Measurements from ENCODE around the gene RAB44.

The RAB44 gene

DNA sequence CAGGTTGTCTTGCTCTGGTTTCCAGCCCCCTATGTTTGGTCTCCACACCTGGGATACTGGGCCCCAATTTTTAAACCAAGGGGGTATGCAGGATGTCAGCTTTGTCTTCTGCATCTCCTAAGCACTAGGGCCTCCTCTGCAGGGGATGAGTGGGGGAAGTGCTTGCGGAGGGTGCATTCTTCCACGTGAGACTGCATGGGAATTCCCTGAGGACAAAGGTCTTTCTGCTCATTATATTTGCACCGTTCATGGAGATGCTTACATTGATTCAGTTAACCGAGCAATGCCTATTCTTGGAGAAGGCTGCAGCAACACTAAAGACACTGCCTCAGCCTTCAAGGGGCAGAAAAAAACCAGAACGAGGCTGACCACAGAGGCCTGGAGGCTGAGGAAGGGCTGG, 45.4 kb downstream of the RAB44 start:
- H3K4me3 ChIP-seq (ENCODE audit: low read length), result peak overlapping the region; percentile 44
- H3K27me3 ChIP-seq (ENCODE audit: control insufficient read depth, insufficient read depth, low read length), result no peaks in the 10 kb centered on the region
- H3K4me1 ChIP-seq (ENCODE audit: control insufficient read depth, insufficient read depth, low read length), result peaks cover 41% of the 10 kb centered on the region
- peak overlapping the region; percentile 42 for H3K9ac ChIP-seq (ENCODE audit: low read length)
- no peaks in the 10 kb centered on the region for H3K36me3 ChIP-seq (ENCODE audit: control insufficient read depth, insufficient read depth, low read length)
- H3K9me3 ChIP-seq (ENCODE audit: control insufficient read depth, low read length), result no peaks in the 10 kb centered on the region

DNA sequence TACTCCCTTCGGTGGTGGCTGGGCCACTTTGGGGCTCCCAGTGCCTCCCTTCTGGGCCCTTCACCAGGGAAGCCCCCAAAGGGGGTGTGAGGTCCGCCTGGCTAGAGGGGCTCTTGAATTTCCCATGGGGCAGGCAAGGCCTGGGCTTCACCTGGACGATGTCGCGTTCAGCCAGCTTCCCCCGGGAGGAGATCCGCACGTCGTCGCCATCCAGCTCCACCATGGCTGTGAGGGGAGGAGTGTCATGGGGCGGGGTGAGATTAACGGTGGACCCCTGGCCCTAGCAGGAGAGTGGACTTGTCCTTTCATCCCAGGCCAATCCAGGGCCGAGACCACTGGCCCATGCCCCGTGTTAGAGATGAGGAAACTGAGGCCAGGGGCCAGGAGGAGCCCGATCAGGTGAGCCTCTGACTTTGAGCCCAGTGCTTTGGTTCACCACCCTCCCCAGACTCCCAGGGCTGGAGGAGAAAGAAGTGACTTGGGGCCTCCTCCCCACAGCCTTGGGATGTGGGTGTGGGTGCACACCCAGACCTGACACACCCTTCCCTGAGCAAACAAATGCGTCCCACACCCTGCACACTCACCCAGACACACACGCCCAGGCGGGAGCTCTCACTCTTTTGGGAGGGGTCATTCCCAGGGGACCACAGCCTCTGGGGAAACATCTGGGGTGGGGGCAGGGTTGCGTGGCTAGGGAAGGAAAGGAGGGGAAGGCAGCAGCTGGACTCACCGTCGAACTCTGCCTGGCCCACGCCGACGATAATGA, 46.1 kb downstream of the RAB44 start:
- peak overlapping the region; percentile 42 for H3K9ac ChIP-seq (ENCODE audit: low read length)

DNA sequence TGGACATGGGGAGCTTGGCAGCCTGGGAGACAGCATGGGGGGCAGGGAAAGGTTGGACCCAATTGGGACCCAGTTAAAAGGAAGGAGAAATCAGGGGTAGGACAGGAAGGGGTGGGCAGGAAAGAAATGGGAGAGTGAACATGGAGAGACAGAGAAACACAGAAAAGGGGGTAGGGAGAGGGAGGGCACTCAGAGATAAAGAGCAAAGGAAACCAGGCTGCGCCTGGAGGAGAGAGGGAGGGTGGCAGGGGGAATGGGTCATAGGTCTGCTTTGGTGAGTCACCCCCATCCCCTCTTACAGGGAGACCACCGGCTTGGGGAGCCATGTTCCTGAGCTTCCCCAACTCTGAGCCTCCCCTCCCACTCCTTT, 46.7 kb downstream of the RAB44 start:
- H3K36me3 ChIP-seq (ENCODE audit: control insufficient read depth, insufficient read depth, low read length), result no peaks in the 10 kb centered on the region
- H3K27me3 ChIP-seq (ENCODE audit: control insufficient read depth, insufficient read depth, low read length), result no peaks in the 10 kb centered on the region
- no peaks in the 10 kb centered on the region for H3K9me3 ChIP-seq (ENCODE audit: control insufficient read depth, low read length)
- peaks cover 44% of the 10 kb centered on the region for H3K4me1 ChIP-seq (ENCODE audit: control insufficient read depth, insufficient read depth, low read length)
- peak overlapping the region; percentile 26 for H3K4me3 ChIP-seq (ENCODE audit: low read length)
- H3K9ac ChIP-seq (ENCODE audit: low read length), result peak overlapping the region; percentile 1

More for the DNA sequence above, 46.1 kb downstream of the RAB44 start:
- Histone ChIP-seq H3K4me1 (ENCODE audit: control insufficient read depth, insufficient read depth, low read length) (peaks cover 41% of the 10 kb centered on the region), H3K4me3 (ENCODE audit: low read length) (peak overlapping the region; percentile 44), H3K9me3 (ENCODE audit: control insufficient read depth, low read length) (no peaks in the 10 kb centered on the region), H3K36me3 (ENCODE audit: control insufficient read depth, insufficient read depth, low read length) (no peaks in the 10 kb centered on the region), H3K27me3 (ENCODE audit: control insufficient read depth, insufficient read depth, low read length) (no peaks in the 10 kb centered on the region)

DNA sequence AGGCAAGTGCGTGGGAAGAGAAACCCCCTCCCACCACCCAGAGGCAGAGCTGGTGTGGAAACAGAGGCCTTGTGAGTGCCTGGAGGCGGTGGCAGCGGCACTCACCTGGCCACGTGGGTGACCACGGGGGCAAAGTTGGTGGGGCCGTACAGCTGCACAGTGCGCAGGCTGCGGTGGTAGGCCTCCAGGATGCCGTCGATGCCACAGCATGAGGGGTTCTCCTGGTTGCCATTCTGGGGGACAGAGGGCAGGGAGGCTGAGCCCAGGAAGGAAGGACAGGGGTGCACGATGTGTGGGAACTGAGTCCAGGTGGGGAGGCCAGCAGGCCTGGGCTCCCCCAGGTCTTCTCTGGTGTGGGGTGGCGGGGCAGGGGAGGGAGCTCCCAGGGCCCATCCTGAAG, 47.7 kb downstream of the RAB44 start:
- no peaks in the 10 kb centered on the region for H3K9me3 ChIP-seq (ENCODE audit: control insufficient read depth, low read length)
- H3K9ac ChIP-seq (ENCODE audit: low read length), result peak overlapping the region; percentile 6
- H3K27me3 ChIP-seq (ENCODE audit: control insufficient read depth, insufficient read depth, low read length), result no peaks in the 10 kb centered on the region
- peaks cover 51% of the 10 kb centered on the region for H3K4me1 ChIP-seq (ENCODE audit: control insufficient read depth, insufficient read depth, low read length)
- no peaks in the 10 kb centered on the region for H3K36me3 ChIP-seq (ENCODE audit: control insufficient read depth, insufficient read depth, low read length)
- H3K4me3 ChIP-seq (ENCODE audit: low read length), result no peak overlapping the region

DNA sequence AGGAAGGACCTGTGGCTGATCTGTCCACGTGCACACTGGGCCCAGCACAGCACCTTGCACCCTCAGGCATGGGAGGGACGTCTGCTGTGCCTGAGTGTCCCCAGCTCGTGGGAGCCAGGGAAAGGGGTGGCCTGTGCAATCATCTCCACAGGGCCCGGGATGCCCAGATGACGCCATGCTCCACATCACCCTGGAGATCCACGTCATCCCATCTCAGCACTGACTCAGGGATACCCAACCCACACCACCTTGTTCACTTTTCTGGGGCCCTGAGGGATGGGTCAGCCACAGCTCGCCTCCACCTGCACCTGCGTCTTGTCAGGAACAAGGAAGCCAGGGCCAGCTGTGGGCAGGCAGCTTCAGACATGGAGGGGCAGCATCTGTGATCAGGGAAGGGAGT, 48.2 kb downstream of the RAB44 start:
- Histone ChIP-seq H3K27me3 (ENCODE audit: control insufficient read depth, insufficient read depth, low read length) (no peaks in the 10 kb centered on the region), H3K9ac (ENCODE audit: low read length) (no peak overlapping the region), H3K4me1 (ENCODE audit: control insufficient read depth, insufficient read depth, low read length) (peaks cover 54% of the 10 kb centered on the region), H3K36me3 (ENCODE audit: control insufficient read depth, insufficient read depth, low read length) (no peaks in the 10 kb centered on the region), H3K9me3 (ENCODE audit: control insufficient read depth, low read length) (no peaks in the 10 kb centered on the region), H3K4me3 (ENCODE audit: low read length) (no peak overlapping the region)

DNA sequence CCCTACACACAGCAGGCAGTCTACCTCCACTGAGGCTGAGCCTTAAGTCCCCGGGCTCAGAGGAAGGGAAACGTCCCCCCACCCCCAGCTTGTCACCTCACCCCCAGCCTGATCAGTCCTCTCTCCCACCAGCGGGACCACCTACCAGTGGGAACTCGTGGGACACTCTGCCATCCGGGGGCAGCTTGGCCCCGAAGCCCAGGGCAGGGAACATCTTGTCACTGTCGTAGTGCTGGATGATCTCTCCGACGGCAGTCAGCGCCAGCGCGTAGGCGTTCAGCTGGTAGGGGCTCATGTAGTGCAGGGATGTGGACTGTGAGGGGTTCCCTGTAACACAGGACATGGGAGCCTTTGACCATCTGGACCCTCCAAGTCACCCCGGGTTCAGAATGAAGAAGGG, 48.6 kb downstream of the RAB44 start:
- H3K27me3 ChIP-seq (ENCODE audit: control insufficient read depth, insufficient read depth, low read length), result no peaks in the 10 kb centered on the region
- H3K9me3 ChIP-seq (ENCODE audit: control insufficient read depth, low read length), result no peaks in the 10 kb centered on the region
- no peak overlapping the region for H3K4me3 ChIP-seq (ENCODE audit: low read length)
- H3K4me1 ChIP-seq (ENCODE audit: control insufficient read depth, insufficient read depth, low read length), result peaks cover 58% of the 10 kb centered on the region
- no peaks in the 10 kb centered on the region for H3K36me3 ChIP-seq (ENCODE audit: control insufficient read depth, insufficient read depth, low read length)
- no peak overlapping the region for H3K9ac ChIP-seq (ENCODE audit: low read length)

DNA sequence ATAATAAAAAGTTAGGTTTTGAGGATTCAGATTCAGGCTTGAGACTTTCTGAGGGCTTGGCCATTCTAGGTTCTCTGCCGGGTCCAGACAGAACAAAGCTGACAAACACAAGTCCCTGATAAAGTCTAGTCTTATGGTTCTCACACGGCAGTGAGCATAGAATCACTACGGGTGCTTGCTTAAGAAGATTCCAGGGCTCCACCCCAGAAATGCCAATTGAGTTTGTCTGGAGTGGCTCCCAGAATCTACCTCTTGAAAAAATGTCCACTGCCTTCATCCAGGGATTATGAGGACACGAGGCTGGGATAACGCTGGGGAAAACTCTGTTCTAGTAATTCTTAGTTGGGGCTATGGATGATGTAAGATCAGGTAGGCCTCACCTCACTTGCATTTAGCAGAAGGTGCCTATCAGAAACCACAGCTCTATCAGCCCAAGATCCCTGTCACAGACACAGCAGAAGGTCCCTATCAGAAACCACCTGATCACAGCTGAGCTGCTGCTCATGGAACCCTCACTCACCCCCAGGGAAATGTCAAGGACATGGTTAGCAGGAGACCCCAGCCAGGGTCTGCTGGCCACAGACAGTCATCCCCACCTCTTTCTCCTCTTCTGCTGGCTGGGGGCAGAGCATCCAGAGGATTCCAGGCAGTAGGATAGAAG, 52.3 kb downstream of the RAB44 start:
- no peak overlapping the region for H3K9ac ChIP-seq (ENCODE audit: low read length)
- H3K4me3 ChIP-seq (ENCODE audit: low read length), result no peak overlapping the region
- no peaks in the 10 kb centered on the region for H3K36me3 ChIP-seq (ENCODE audit: control insufficient read depth, insufficient read depth, low read length)

DNA sequence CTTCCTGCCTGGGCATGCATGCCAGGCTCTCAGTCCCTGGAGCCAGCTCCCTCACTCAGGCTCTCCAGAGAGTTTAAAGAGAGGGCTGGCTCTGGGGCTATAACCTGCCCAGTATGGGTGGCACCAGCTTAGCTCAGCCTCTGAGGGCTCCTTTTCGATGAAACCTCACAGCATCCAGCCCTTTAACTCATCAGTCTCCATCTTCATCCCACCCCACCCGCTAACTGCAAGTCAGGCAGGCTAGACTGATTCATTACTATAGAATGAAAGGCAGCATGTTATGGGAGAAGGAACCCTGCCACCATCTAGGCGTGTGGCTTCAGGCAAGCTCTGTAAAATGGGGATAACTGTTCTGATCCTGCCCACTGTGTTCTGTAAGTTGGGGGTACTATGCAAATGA, 53.5 kb downstream of the RAB44 start:
- H3K9ac ChIP-seq (ENCODE audit: low read length), result no peak overlapping the region
- peaks cover 61% of the 10 kb centered on the region for H3K4me1 ChIP-seq (ENCODE audit: control insufficient read depth, insufficient read depth, low read length)
- no peaks in the 10 kb centered on the region for H3K36me3 ChIP-seq (ENCODE audit: control insufficient read depth, insufficient read depth, low read length)
- H3K27me3 ChIP-seq (ENCODE audit: control insufficient read depth, insufficient read depth, low read length), result no peaks in the 10 kb centered on the region
- H3K9me3 ChIP-seq (ENCODE audit: control insufficient read depth, low read length), result no peaks in the 10 kb centered on the region
- H3K4me3 ChIP-seq (ENCODE audit: low read length), result no peak overlapping the region

More for the DNA sequence above, 52.3 kb downstream of the RAB44 start:
- Histone ChIP-seq H3K4me1 (ENCODE audit: control insufficient read depth, insufficient read depth, low read length) (peaks cover 56% of the 10 kb centered on the region), H3K27me3 (ENCODE audit: control insufficient read depth, insufficient read depth, low read length) (no peaks in the 10 kb centered on the region), H3K9me3 (ENCODE audit: control insufficient read depth, low read length) (no peaks in the 10 kb centered on the region)

DNA sequence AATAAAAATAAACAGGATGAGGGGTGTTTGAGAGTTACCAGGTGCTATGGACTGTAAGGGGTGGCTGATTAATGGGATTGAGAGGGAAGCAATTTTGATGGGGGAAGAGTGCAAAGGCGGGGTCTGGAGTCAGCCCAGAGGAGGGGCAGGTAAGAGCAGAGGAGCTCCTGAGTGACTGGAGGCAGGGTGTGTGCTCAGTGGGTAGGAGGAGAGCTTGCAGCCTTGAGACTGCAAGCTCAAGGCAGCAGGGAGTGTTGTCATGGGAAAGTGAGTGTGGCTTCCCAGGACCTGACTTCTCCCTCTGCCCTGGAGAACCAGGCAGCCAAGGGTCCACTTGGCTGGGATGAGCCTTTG, 54.2 kb downstream of the RAB44 start:
- H3K9me3 ChIP-seq (ENCODE audit: control insufficient read depth, low read length), result no peaks in the 10 kb centered on the region
- no peaks in the 10 kb centered on the region for H3K27me3 ChIP-seq (ENCODE audit: control insufficient read depth, insufficient read depth, low read length)
- H3K4me3 ChIP-seq (ENCODE audit: low read length), result no peak overlapping the region
- H3K4me1 ChIP-seq (ENCODE audit: control insufficient read depth, insufficient read depth, low read length), result peaks cover 68% of the 10 kb centered on the region
- H3K9ac ChIP-seq (ENCODE audit: low read length), result no peak overlapping the region
- no peaks in the 10 kb centered on the region for H3K36me3 ChIP-seq (ENCODE audit: control insufficient read depth, insufficient read depth, low read length)

DNA sequence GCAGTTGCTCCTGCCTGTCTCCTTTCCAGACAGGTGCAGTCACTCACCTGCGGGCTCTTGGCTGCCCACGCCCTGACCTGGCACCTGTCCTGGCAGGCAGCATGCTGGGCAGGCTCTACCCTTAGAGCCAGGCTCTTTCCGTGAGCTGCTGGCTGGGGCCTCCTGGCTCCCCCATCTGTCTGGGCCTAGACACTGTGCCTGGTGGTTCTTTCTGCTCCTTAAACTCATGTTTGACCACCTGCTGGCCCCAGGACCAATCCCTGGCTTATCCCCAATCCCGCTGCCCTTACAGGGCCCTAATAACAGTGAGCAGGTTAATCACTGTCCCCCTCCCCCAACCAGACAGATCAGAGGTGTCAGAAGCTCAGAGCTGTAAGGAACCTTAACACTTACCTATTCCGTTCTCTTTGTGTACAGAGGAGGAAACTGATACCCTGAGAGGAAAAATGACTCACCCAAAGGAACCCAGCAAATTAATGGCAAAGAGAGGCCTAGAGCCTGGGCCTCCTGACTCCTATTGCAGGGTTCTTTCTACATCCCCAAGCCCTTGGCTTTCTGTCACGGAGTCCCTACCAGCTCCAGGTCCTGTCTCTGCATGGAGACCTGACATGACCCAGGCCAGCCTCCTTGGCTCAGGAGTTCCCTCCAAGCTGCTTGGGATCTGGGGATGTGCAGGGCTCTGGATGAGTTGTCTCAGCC, 54.7 kb downstream of the RAB44 start:
- Histone ChIP-seq H3K9ac (ENCODE audit: low read length) (no peak overlapping the region), H3K27me3 (ENCODE audit: control insufficient read depth, insufficient read depth, low read length) (no peaks in the 10 kb centered on the region), H3K4me1 (ENCODE audit: control insufficient read depth, insufficient read depth, low read length) (peaks cover 73% of the 10 kb centered on the region), H3K4me3 (ENCODE audit: low read length) (no peak overlapping the region), H3K36me3 (ENCODE audit: control insufficient read depth, insufficient read depth, low read length) (no peaks in the 10 kb centered on the region), H3K9me3 (ENCODE audit: control insufficient read depth, low read length) (no peaks in the 10 kb centered on the region)

DNA sequence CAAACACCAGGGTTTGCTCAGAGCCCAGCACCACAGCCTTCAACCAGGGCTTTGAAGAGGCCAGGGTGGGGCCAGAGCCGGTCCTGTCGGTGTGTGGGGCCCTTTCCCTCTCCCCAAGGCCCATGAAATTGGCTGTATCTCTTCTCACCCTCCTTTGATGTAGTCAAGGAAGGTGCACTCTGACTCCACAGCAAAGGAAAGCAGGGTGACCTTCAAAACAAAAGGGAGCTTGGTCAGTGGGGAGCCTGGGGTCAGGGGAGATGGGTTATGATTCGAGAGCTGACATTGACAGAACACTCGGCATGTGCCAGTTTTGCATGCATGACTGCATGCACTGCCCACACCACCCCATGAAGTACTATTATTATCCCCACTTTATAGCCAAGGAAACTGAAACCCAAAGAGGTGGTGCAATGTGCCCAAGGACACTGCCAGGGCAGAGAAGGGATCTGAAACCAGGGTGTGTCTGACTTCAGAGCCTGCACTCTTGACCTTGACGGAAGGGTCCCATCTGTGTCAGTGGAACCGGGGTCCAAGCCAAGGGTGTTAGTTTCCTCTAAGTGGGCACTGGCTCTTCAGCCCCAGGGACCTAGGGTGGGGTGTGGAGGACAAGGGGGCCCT, 55.4 kb downstream of the RAB44 start:
- no peaks in the 10 kb centered on the region for H3K36me3 ChIP-seq (ENCODE audit: control insufficient read depth, insufficient read depth, low read length)
- H3K4me3 ChIP-seq (ENCODE audit: low read length), result no peak overlapping the region
- no peaks in the 10 kb centered on the region for H3K27me3 ChIP-seq (ENCODE audit: control insufficient read depth, insufficient read depth, low read length)
- peaks cover 80% of the 10 kb centered on the region for H3K4me1 ChIP-seq (ENCODE audit: control insufficient read depth, insufficient read depth, low read length)
- no peak overlapping the region for H3K9ac ChIP-seq (ENCODE audit: low read length)
- no peaks in the 10 kb centered on the region for H3K9me3 ChIP-seq (ENCODE audit: control insufficient read depth, low read length)
